BLaER1 treated with 17β-estradiol and CSF1 and Interleukin-3, amounts not matched to agents 10 nM and 100 nM (cell line): ENCODE data around the gene CHRDL2.

Experiments
- H3K27ac ChIP-seq, 11 experiments: shearing (Covaris generic); formaldehyde crosslinking; 2 replicates each; pipeline ENCODE4 v1.8.1; 2022
- H3K27me3 ChIP-seq, 11 experiments: shearing (Covaris generic); formaldehyde crosslinking; 2 replicates each; pipeline ENCODE4 v1.8.1; 2022
- H3K36me3 ChIP-seq, 11 experiments: shearing (Covaris generic); formaldehyde crosslinking; 2 replicates each; pipeline ENCODE4 v1.8.1; 2022
- H3K4me1 ChIP-seq, 10 experiments: shearing (Covaris generic); formaldehyde crosslinking; 2 replicates each; pipeline ENCODE4 v1.8.1; 2022
- H3K4me2 ChIP-seq, 11 experiments: shearing (Covaris generic); formaldehyde crosslinking; 2 replicates each; pipeline ENCODE4 v1.8.1; 2022
- H3K4me3 ChIP-seq, 10 experiments: shearing (Covaris generic); formaldehyde crosslinking; 2 replicates each; pipeline ENCODE4 v1.8.1; 2022
- H3K9ac ChIP-seq, 11 experiments: shearing (Covaris generic); formaldehyde crosslinking; 2 replicates each; pipeline ENCODE4 v1.8.1; 2022
- H3K9me3 ChIP-seq, 11 experiments: shearing (Covaris generic); formaldehyde crosslinking; replicated peaks in 1 of 11; 2 replicates each; pipeline ENCODE4 v1.8.1; 2022
- H4K20me1 ChIP-seq, 11 experiments: shearing (Covaris generic); formaldehyde crosslinking; 2 replicates each; pipeline ENCODE4 v1.8.1; 2022
- Cebpa-rat ChIP-seq, 11 experiments: shearing (Covaris generic); IDR thresholded peaks; 2 replicates each; pipeline ENCODE4 v1.8.1; 2022

CHRDL2 gene

GRCh38 chr11:74673693-74674360 lies 57.4 kb downstream of the CHRDL2 start:
- Histone ChIP-seq H3K36me3 (no peaks in the 10 kb centered on the region), H3K27ac (no peak overlapping the region), H3K9ac (no peak overlapping the region), H3K4me1 (peaks cover 0 to 20% (median 0%) of the 10 kb centered on the region in 10 experiments; a peak in 6 of 20 replicates), H3K27me3 (no peaks in the 10 kb centered on the region), H3K4me2 (no peak overlapping the region), H3K9me3 (peaks cover 0 to 6% (median 0%) of the 10 kb centered on the region in 11 experiments; a peak in 2 of 22 replicates), H3K4me3 (no peak overlapping the region), H4K20me1 (no peaks in the 10 kb centered on the region; a peak in 1 of 22 replicates)
- no peak for TF ChIP-seq Cebpa-rat (IDR thresholded peaks at IDR 0.05)

- Histone ChIP-seq H3K9ac (no peak overlapping the region), H3K4me1 (peaks cover 0 to 20% (median 0%) of the 10 kb centered on the region in 10 experiments; a peak in 6 of 20 replicates), H3K4me3 (no peak overlapping the region), H3K9me3 (peaks cover 0 to 6% (median 0%) of the 10 kb centered on the region in 11 experiments; a peak in 2 of 22 replicates), H3K27ac (no peak overlapping the region), H3K36me3 (no peaks in the 10 kb centered on the region), H3K4me2 (peak overlapping the region in 2 of 11 experiments; percentile 5 to 12; a peak in 3 of 22 replicates), H3K27me3 (no peaks in the 10 kb centered on the region), H4K20me1 (no peaks in the 10 kb centered on the region; a peak in 1 of 22 replicates)
- TF ChIP-seq Cebpa-rat (IDR thresholded peaks at IDR 0.05), result no peak
Observed at GRCh38 chr11:74672956-74673692, 58.1 kb downstream of the CHRDL2 start.

GRCh38 chr11:74672332-74672955 lies 58.8 kb downstream of the CHRDL2 start:
- Histone ChIP-seq H3K9me3 (peaks cover 0 to 6% (median 0%) of the 10 kb centered on the region in 11 experiments; a peak in 2 of 22 replicates), H4K20me1 (no peaks in the 10 kb centered on the region; a peak in 1 of 22 replicates), H3K9ac (no peak overlapping the region), H3K36me3 (no peaks in the 10 kb centered on the region), H3K27ac (no peak overlapping the region), H3K4me1 (peaks cover 0 to 20% (median 0%) of the 10 kb centered on the region in 10 experiments; a peak in 6 of 20 replicates), H3K27me3 (no peaks in the 10 kb centered on the region), H3K4me3 (no peak overlapping the region), H3K4me2 (peak overlapping the region in 2 of 11 experiments; percentile 5 to 12; a peak in 3 of 22 replicates)
- TF ChIP-seq Cebpa-rat (IDR thresholded peaks at IDR 0.05), result no peak

- no peak for TF ChIP-seq Cebpa-rat (IDR thresholded peaks at IDR 0.05)
- Histone ChIP-seq H3K36me3 (no peaks in the 10 kb centered on the region), H3K4me2 (no peak overlapping the region), H3K4me1 (peaks cover 0 to 20% (median 0%) of the 10 kb centered on the region in 10 experiments; a peak in 6 of 20 replicates), H3K9ac (no peak overlapping the region), H3K4me3 (no peak overlapping the region), H3K9me3 (peaks cover 0 to 6% (median 0%) of the 10 kb centered on the region in 11 experiments; a peak in 2 of 22 replicates), H4K20me1 (no peaks in the 10 kb centered on the region; a peak in 1 of 22 replicates), H3K27me3 (no peaks in the 10 kb centered on the region), H3K27ac (no peak overlapping the region)
Observed at GRCh38 chr11:74671520-74672196, 59.6 kb downstream of the CHRDL2 start.

- H3K4me3 ChIP-seq, result no peak overlapping the region
- H3K9me3 ChIP-seq, result peaks cover 0 to 6% (median 0%) of the 10 kb centered on the region in 11 experiments; a peak in 2 of 22 replicates
- H3K4me1 ChIP-seq, result peaks cover 0 to 13% (median 0%) of the 10 kb centered on the region in 10 experiments; a peak in 6 of 20 replicates
- no peak for TF ChIP-seq Cebpa-rat (IDR thresholded peaks at IDR 0.05)
- H4K20me1 ChIP-seq, result no peaks in the 10 kb centered on the region; a peak in 1 of 22 replicates
- H3K9ac ChIP-seq, result no peak overlapping the region
- no peak overlapping the region for H3K27ac ChIP-seq
- no peaks in the 10 kb centered on the region for H3K27me3 ChIP-seq
- H3K4me2 ChIP-seq, result no peak overlapping the region
- H3K36me3 ChIP-seq, result no peaks in the 10 kb centered on the region
Observed at GRCh38 chr11:74670171-74670570, 61.1 kb downstream of the CHRDL2 start.

GRCh38 chr11:74669211-74670160 lies 61.7 kb downstream of the CHRDL2 start:
- no peak overlapping the region for H3K9ac ChIP-seq
- no peak for TF ChIP-seq Cebpa-rat (IDR thresholded peaks at IDR 0.05)

GRCh38 chr11:74663315-74663714 lies 67.9 kb downstream of the CHRDL2 start:
- Histone ChIP-seq H3K9ac (no peak overlapping the region), H3K4me2 (no peak overlapping the region), H3K36me3 (peaks cover 10 to 36% (median 24%) of the 10 kb centered on the region in 11 experiments; a peak in 19 of 22 replicates), H3K4me3 (no peak overlapping the region), H3K27ac (no peak overlapping the region), H3K4me1 (no peaks in the 10 kb centered on the region), H3K27me3 (no peaks in the 10 kb centered on the region), H4K20me1 (no peaks in the 10 kb centered on the region), H3K9me3 (peaks cover 14 to 34% (median 25%) of the 10 kb centered on the region in 11 experiments)
- no peak for TF ChIP-seq Cebpa-rat (IDR thresholded peaks at IDR 0.05)

More at GRCh38 chr11:74669211-74670160, 61.7 kb downstream of the CHRDL2 start:
- no peaks in the 10 kb centered on the region for H3K27me3 ChIP-seq
- H3K4me2 ChIP-seq, result no peak overlapping the region
- no peak overlapping the region for H3K27ac ChIP-seq
- H3K4me3 ChIP-seq, result no peak overlapping the region
- peaks cover 0 to 4% (median 0%) of the 10 kb centered on the region in 11 experiments; a peak in 2 of 22 replicates for H3K9me3 ChIP-seq
- H3K36me3 ChIP-seq, result no peaks in the 10 kb centered on the region
- peaks cover 0 to 12% (median 0%) of the 10 kb centered on the region in 10 experiments; a peak in 5 of 20 replicates for H3K4me1 ChIP-seq
- no peaks in the 10 kb centered on the region; a peak in 1 of 22 replicates for H4K20me1 ChIP-seq
